NCI-H2107 (cell line): ENCODE data around the gene ACOT8.
"Not testable (repeated sequence)": the region's sequence is repeated elsewhere in the genome, so short reads cannot be mapped to it uniquely, and the experiment has no call there.

ENCODE experiments used
- DNase-seq: peaks from one replicate; lab custom pipeline; 2025; lab: John Stamatoyannopoulos, UW

The ACOT8 gene

GRCh38 chr20:45887346-45887715 is 30.1 kb upstream of the ACOT8 start, which contains the start of gene SPATA25:
TSS of gene SPATA25 (minus strand) at chr20:45887622. CDS start at chr20:45887590, 32 bp downstream.
- no peak for DNase-seq

GRCh38 chr20:45886590-45887345 is 29.6 kb upstream of the ACOT8 start:
- no peak for DNase-seq

- no peak for DNase-seq
Measured at GRCh38 chr20:45883100-45883469, 25.9 kb upstream of the ACOT8 start.

GRCh38 chr20:45882469-45883099 is 25.4 kb upstream of the ACOT8 start:
- no peak for DNase-seq

- DNase-seq, result peak; percentile 92
Measured at GRCh38 chr20:45880988-45881788, 24.0 kb upstream of the ACOT8 start, which contains the start of gene ZSWIM1. TSS of gene ZSWIM1 (plus strand) at chr20:45881227. CDS start at chr20:45882593, 1,366 bp downstream.

- no peak for DNase-seq
Measured at GRCh38 chr20:45878076-45878761, 21.0 kb upstream of the ACOT8 start.

- DNase-seq, result no peak
Measured at GRCh38 chr20:45874576-45874975, 17.4 kb upstream of the ACOT8 start.

- not testable (repeated sequence) for DNase-seq
Measured at GRCh38 chr20:45874104-45874481, 16.9 kb upstream of the ACOT8 start.

GRCh38 chr20:45873409-45874103 is 16.4 kb upstream of the ACOT8 start:
- no peak for DNase-seq

- no peak for DNase-seq
Measured at GRCh38 chr20:45872626-45873025, 15.4 kb upstream of the ACOT8 start.

- no peak for DNase-seq
Measured at GRCh38 chr20:45867819-45868176, 10.6 kb upstream of the ACOT8 start.

GRCh38 chr20:45867136-45867818 is 10.1 kb upstream of the ACOT8 start:
- no peak for DNase-seq

- DNase-seq, result no peak
Measured at GRCh38 chr20:45866454-45866853, 9.3 kb upstream of the ACOT8 start.

- no peak for DNase-seq
Measured at GRCh38 chr20:45863543-45864470, 6.6 kb upstream of the ACOT8 start.

GRCh38 chr20:45861221-45862075 is 4.3 kb upstream of the ACOT8 start:
- no peak for DNase-seq

GRCh38 chr20:45860560-45861220 is 3.5 kb upstream of the ACOT8 start:
- DNase-seq, result no peak

GRCh38 chr20:45859916-45860315 is 2.7 kb upstream of the ACOT8 start:
- no peak for DNase-seq

GRCh38 chr20:45857882-45858216 is 657 bp upstream of the ACOT8 start:
- no peak for DNase-seq

GRCh38 chr20:45853484-45853883 is 3.7 kb downstream of the ACOT8 start:
- DNase-seq, result no peak
